Stimulated activated naive CD4-positive, alpha-beta T cell (primary cell): ENCODE data around the gene TBC1D8.

ENCODE experiments used
- DNase-seq, 6 experiments: peaks; one replicate each; lab custom pipeline; 2025; lab: John Stamatoyannopoulos, UW

Gene TBC1D8

GRCh38 chr2:101111917-101112771 lies 39.0 kb downstream of the TBC1D8 start:
- no peak for DNase-seq

- DNase-seq = no peak
Observed at GRCh38 chr2:101111262-101111838, 39.8 kb downstream of the TBC1D8 start.

DNA sequence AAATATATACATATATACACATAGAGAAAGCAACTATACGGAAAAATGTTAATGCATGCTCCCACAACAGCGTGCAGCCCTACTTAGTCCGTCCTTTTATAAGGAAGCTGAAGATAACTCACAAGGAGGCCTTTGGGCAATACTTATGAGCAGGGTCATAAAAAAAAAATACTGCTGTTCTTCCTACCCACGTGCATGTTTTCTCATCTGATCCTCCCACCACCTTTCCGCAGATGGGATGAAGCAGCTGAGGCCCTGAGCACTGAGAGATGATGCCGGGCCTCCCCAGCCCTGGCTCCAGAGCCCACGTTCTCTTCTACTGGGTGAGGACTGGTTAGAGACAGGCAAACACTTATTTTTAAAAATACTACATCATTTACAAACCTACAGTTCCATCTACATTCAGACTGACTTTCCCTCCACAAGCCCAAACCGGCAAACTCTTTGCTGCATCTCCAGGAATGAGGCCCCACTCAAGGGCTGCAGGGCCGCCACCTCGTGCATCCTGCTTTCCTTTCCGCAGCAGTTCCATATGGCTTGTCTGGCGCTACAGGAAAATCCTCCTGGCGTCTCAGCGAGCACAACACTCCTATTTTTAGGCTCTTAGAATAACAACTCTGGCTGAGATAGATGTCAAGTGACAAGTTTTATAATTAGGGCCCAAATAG lies 41.6 kb downstream of the TBC1D8 start:
- DNase-seq = no peak

DNA sequence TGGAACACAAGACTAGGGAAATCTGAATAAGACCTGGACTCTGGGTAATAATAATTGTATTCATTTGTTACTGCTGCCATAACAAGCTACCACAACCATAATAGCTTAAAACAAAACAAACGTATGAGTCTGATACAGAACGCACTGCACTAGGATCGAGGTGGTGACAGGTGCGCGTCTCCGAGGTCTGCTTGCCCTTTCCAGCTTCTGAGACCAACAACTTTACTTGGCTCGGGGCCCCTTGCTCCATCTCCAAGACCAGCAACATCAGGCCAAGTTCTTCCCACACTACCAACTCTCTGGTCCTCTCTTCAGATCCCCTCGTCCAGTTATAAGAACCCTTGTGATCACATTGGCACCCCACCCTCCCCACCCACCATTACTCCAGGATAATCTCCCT lies 42.8 kb downstream of the TBC1D8 start:
- DNase-seq = no peak

- no peak for DNase-seq
Observed at GRCh38 chr2:101107241-101107640, 43.9 kb downstream of the TBC1D8 start.

DNA sequence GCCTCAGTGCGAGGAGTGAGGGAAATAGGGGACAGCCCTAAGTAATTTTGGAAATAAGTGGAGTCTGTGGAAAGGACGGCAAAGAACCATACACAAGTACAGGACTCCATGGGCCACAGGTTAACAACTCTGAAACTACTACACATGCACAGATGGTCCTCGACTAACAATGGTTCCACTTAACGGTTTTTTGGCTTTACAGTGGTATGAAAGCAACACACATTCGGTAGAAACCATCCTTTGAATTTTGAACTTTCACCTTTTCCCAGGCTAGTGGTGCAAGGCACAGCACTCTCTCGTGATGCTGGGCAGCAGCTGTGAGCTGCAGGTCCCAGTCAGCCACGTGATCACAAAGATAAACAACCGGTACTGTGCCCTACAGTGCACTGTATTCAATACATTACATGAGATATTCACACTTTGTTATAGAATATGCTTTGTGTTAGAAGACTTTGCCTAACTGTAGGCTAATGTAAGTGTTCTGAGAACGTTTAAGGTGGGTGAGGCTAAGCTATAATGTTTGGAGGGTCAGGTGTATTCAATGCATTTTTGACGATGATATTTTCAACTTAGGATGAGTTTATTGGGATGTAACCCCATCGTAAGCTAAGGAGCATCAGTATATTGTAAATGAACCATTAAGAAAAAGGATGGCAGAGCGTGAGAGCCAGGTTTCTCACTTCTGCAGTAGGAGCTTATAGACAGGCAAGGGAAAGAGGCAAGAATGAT lies 44.6 kb downstream of the TBC1D8 start:
- DNase-seq = no peak

DNA sequence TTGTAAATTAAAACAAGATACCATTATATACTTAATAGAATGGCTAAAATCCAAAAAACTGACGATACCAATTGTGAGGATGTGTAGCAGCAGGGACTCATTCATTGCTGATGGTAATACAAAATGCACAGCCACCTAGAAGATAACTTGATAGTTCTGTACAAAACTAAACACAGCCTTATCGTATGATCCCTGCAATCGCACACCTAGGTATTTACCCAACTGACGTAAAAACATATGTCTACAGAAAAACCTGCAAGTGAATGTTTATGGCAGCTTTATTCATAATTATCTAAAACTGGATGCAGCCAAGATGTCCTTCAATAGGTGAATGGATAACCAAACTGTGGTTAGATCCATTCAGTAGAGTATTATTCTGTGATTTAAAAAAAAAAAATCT lies 45.5 kb downstream of the TBC1D8 start:
- no peak for DNase-seq

DNA sequence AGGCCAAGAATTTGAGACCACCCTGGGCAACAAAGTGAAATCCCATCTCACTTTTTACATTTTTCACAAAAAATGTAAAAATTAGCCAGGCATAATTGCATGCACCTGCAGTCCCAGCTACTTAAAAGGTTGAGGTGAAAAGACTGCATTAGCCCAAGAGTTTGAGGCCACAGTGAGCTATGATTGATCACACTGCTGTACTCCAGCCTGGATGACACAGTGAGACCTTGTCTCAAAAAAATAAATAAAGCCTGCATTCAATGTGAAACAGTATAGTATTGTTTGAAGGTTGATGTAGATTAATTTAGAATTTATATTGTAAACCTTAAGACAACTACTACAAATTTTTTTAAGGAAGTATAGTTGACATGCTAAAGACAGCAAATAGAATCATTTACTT lies 53.5 kb downstream of the TBC1D8 start:
- no peak for DNase-seq

DNA sequence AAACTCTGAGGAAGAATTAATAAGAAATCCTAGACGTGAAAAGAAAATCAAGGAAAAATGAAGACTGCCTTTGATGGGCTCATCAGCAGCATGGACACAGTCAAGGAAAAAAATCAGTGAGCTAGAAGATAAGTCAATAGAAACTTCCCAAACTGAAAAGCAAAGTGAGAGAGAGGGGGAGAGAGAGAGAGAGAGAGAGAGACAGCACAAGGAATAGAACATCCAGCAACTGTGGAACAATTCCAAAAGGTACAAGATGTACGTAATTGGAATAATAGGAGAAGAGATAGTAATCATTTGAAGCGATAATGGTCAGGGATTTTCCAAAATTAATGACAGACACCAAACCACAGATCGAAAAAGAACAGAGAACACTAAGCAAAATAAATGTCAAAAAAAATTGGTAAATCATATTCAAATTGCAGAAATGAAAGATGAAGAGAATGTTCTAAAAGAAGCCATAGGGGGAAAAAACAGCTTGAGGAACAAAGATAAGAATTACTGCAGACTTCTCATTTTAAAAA lies 54.5 kb downstream of the TBC1D8 start:
- DNase-seq = no peak

DNA sequence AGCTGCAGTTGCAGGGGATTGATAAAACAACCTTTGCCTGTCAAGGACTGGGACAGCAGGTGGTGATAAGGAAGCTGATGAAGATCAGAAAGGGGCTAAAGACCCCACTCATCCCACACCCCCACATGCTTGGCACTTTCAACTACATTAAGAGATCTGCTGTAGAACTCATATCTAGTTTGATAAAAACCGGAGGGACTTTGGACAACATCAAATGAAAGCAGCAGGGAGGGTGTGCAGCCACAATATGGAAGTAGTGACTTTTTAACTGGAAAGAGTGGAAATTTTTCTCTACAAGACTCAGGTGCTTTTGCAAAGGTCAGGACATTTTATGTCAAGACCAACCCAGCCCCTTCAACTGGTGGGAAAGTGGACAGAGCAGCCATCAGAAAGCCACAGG lies 56.8 kb downstream of the TBC1D8 start:
- DNase-seq = no peak

- DNase-seq = no peak
Observed at GRCh38 chr2:101089942-101090799, 61.0 kb downstream of the TBC1D8 start.

- DNase-seq = no peak
Observed at GRCh38 chr2:101089419-101089818, 61.8 kb downstream of the TBC1D8 start.

DNA sequence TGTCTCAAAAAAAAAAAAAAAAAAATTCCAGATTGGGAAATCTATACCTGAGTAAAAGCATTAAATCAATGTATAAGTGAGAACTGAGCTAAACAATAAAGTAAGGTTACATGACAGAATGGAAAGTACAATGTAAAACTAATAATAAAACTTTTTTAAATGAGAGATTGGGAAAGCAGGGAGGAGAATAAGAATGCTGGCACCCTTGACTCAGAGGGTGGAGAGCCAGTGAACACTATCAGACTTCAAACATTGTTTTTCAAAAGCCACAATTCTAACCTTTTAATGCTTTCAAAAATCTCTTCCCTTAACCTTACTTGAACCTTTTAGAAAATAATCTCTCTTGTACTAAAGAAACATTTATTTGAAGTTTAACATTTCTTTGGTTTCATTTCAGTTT lies 63.5 kb downstream of the TBC1D8 start:
- DNase-seq = no peak

GRCh38 chr2:101083613-101084012 lies 67.6 kb downstream of the TBC1D8 start:
- DNase-seq = no peak

DNA sequence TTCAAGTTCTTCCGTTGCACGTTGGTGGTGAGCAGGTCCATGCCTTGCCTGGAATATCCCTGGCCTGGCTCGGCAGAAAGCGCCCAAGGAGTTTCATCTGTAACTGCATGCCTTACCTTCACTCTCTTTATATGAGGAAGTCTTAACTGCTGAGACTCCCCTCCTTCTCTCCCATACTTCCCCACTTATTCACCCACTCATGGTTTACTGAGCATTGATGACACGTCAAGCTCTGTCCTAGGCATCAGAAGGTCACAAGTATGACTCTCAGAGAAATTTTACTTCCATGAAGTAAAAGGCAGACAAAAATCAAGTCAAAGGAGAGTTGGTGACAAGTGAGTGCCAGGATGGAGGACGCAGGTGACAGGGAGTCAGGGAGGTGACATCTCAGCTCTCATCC lies 68.2 kb downstream of the TBC1D8 start:
- DNase-seq = no peak

DNA sequence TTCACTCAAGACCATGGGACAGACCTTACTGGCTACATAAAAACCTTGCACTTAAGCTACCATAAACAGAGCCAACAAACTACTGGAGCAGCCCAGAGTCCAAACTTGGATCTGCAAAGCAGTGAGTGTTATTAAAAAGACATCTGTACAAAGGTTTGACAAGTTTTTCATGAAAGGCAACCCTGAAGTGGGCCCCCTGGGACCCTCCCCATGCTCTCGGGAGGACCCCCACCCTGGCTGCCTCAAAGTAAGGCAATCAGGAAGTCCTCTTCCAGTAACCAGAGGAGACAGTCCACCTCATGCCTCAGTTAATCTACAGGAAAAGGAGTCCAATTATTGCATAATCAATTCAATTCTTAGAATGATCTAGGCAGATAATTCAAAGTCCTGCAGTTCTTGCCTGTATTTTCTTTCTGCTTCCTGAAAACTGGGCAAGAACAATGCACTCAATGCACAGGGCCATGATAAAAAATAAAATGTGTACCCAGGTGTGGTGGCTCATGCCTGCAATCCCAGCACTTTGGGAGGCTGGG lies 69.7 kb downstream of the TBC1D8 start:
- no peak for DNase-seq

- no peak for DNase-seq
Observed at GRCh38 chr2:101080211-101081068, 70.7 kb downstream of the TBC1D8 start.

GRCh38 chr2:101076581-101076980 lies 74.6 kb downstream of the TBC1D8 start:
- DNase-seq = no peak

DNA sequence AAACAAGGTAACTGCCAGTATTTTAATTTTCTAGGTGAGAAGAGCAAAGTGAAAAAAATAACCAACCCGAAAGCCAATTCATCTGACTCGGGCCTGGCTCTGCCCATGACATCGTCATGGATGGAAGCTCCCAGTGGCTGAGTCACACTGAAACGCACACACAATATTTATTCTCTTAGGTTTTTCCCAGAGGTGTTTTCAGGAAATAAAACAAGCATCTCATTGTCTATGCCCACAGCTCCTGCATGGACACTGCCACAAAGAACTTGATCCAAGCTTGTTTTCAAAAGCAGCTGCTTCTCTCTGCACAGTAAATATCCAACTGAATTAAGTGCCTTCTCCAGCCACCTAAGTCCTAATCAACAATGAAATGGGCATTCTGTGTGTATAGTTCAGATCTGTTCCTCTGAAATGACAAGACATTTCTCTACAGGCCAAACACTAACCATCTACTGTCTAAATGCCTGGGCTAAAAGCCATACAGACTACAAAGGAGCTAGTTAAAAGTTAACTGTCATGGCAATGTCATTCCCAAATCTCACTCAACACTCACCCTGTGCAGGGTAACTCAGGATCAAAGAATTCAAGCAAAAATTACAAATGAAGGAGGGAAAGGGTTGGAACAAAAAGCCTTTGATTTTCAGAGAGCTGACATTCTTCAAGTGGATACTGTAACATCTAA lies 86.2 kb downstream of the TBC1D8 start:
- no peak for DNase-seq

GRCh38 chr2:101064505-101064867 lies 86.7 kb downstream of the TBC1D8 start:
- no peak for DNase-seq
